ENCODE data around the gene COQ2.
"Not testable (repeated sequence)": the region's sequence is repeated elsewhere in the genome, so short reads cannot be mapped to it uniquely, and the experiment has no call there.

The COQ2 gene, protein sequence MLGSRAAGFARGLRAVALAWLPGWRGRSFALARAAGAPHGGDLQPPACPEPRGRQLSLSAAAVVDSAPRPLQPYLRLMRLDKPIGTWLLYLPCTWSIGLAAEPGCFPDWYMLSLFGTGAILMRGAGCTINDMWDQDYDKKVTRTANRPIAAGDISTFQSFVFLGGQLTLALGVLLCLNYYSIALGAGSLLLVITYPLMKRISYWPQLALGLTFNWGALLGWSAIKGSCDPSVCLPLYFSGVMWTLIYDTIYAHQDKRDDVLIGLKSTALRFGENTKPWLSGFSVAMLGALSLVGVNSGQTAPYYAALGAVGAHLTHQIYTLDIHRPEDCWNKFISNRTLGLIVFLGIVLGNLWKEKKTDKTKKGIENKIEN

DNA sequence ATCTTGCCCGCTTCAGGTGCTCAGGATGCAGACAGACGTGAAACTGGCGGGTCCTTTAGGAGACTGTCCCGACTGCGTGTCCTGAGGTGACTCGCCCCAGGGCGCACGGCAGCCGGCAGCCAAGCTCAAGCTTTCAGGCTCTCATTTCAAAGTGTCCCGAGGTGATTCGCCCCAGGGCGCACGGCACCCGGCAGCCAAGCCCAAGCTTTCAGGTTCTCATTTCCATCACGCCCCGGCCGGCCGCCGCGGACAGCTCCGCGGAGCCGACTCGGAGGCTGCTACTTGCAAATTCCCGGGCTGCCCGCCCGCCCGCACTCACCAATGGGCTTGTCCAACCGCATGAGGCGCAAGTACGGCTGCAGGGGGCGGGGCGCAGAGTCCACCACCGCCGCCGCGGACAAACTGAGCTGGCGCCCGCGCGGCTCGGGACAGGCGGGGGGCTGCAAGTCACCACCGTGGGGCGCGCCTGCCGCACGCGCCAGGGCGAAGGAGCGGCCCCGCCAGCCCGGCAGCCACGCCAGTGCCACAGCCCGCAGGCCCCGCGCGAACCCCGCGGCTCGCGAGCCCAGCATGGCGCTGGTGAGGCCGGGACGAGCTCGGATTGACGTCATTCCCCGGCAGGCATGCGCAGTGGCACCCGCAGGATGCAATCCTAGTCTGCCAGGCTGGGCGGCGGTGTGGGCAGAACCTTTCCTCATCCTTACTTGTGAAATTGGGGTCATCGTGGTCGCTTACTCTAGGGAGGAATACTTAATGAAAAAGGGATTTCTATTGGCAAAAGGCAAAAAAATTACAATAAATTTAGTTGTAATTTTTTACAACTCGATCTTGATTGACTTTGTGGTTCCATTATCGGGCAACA is at the start of gene COQ2:
COQ2 (minus strand) TSS at position 606 of the 862 bp plus-strand sequence; CDS start at position 572, 34 bp downstream.
- peak; percentile 99 for DNase-seq (ENCODE audit: low spot score)

- no peak for DNase-seq (ENCODE audit: low spot score)
These were observed 47.4 kb upstream of the COQ2 start for GRCh38 chr4:83331956-83332355.

DNA sequence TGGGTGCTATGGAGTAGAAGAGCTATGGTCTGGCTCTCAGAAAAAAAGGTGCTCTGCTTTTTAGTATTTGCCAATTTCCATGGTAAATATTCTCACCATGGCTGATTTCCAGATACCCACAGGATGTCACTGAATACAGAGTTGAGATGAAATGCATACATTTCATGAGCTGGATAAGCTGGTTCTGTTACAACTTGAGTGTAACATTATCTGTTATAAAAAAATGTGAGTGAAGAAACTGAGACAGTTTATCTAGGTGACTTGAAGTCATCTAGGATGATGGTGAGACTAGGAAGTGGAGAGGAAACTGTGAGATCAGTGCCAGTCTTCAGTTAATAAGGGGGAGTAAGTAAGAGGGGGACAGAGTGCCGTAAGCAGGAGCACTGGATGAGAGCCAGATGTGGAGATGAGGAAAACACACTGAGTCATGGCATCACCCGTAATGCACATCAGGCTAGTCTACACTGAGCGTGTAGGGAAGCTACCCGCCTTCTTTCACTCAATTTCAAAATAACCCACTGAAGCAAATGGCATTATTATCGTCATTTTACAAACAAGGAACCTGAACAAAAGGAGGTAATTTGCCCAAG is 45.0 kb upstream of the COQ2 start:
- peak; percentile 21 for DNase-seq (ENCODE audit: low spot score)

DNA sequence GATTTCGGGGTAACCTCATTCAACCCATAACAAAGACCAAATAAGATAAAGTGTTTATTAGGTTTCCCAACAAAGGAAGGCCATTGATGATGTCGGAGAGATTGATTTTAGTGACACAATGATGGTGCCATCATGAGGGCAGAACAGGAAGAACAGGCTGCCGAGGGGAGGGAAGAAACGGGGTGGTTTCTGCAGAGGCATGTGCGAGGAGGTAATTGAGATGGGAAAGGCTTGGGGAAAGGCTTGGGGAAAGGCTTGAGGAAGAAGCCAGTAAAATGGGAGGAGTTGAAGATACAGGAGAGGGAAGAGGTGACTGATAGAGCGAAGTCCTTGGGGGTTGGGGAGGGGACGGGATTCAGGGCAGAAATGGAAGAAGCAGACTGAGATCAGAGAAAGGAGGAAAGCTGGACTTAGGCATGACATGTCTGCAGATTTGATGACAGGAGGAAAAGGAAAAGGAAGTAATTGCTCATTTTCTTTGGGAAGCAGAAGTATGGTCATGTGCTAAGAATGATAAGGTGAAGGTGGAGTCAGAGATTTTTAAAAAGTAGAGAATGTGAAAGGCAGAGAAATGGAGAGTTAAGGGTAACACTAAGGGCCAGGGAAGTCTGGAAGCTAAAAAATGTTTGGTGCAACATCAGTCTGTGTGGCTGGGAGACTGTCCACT is 44.1 kb upstream of the COQ2 start:
- DNase-seq (ENCODE audit: low spot score), result peak; percentile 17

- no peak for DNase-seq (ENCODE audit: low spot score)
These were observed 41.9 kb upstream of the COQ2 start for GRCh38 chr4:83326546-83326945.

DNA sequence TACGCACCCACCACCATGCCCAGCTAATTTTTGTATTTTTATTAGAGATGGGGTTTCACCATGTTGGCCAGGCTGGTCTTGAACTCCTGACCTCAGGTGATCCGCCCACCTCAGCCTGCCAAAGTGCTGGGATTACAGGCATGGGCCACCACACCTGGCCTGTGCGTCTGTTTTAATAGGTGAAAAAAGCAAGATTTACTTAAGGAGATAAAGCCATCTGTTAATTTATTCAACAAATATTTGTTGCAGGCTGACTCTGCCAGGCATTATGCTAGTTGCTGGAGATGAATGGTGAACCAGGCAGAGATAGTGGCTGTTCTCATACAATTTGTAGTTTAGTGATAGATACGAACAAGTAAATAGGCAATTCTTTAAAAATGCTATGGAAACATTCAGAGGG is 40.7 kb upstream of the COQ2 start:
- not testable (repeated sequence) for DNase-seq (ENCODE audit: low spot score)

GRCh38 chr4:83323136-83323535 is 38.5 kb upstream of the COQ2 start:
- no peak for DNase-seq (ENCODE audit: low spot score)

- peak; percentile 83 for DNase-seq (ENCODE audit: low spot score)
These were observed 36.0 kb upstream of the COQ2 start for GRCh38 chr4:83320548-83320947.

DNA sequence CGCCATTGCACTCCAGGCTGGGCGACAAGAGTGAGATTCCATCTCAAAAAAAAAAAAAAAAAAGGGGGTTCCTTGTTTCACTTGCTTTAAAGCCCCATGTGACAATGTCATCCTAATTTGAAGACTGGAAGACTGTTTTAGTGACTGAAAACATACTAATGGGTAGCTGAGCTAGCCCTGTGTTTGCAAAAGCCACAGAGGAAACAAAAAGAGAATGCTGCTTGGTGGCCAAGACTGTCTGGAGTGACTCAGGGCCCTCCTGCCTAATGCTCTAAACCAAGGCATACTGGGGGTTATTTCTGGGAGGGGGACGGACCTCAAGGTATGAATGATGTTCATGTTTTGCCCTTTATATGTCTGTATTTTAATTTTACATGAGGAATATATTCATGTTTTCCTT is 34.1 kb upstream of the COQ2 start:
- no peak for DNase-seq (ENCODE audit: low spot score)

DNA sequence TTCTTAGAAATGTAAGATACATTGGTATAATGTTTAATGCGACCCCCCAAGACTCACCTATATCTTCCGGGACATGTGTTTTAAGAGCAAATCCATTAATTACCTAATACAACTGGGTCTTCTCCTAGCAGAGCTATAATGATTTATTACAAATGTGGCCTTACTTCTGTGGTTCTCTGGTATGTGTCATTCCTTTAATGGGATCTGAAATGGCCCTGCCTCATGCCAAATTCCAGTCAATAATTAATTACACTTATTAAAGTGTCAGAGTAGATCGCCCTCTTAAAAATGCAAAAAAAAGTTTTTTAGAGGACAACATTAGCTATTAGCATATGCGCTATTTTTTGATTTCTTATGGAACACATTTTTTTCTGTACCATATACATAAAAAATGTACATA is 33.1 kb upstream of the COQ2 start:
- no peak for DNase-seq (ENCODE audit: low spot score)

- no peak for DNase-seq (ENCODE audit: low spot score)
These were observed 32.0 kb upstream of the COQ2 start for GRCh38 chr4:83316459-83317165.

GRCh38 chr4:83315341-83315870 is 30.8 kb upstream of the COQ2 start:
- no peak for DNase-seq (ENCODE audit: low spot score)

DNA sequence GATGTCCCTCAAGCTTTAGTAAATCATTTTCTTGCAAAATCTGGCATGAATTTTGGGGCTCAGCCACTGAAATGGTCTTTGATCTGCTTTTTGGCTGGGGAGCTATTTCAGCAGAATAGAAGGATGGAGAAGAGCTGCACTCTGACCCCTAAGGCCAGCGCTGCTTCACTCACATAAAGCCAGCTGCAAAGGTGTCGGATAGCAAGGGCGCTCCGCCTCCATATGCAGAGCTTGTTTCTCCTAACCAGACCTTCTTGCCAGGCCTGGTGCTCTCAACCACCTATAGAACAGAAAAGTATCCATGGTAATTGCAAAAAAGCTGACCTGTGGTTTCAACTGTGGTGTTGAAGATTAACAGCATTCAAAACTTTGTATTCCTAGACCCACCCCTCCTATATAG is 24.1 kb upstream of the COQ2 start:
- DNase-seq (ENCODE audit: low spot score), result no peak

GRCh38 chr4:83307920-83308319 is 23.3 kb upstream of the COQ2 start:
- no peak for DNase-seq (ENCODE audit: low spot score)

- DNase-seq (ENCODE audit: low spot score), result no peak
These were observed 20.6 kb upstream of the COQ2 start for GRCh38 chr4:83305187-83305586.

DNA sequence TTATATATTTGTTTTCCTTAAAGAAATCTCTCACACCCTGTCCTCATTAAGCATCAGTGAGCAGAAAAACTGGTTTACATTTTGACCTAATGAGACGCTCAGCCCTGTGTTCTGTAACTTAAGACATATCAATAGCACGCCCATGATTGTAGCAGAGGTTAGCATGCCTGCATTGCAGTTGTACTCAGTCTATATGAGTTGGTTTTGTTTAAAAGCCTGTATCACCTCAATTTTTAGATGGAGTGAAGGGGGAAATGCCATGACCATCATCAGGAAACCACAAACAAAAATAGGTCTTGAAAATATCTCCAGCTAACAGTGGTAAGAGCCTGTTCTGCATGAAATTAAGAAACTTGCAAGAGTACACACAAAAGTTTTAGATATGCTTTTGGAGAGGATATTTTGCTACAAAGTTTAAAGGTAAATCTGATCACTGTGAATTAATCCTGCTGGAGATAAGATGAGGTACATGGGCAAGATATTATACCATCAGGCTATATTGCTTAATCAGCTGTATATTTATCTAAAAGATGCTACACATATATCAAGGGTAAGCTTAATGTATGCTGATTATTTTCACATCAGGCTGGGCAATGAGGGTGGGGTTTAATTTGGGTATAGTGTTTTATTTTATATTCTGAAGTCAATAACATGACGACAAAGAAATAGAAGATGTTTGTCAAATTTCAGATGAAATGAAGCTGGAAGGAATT is 13.1 kb upstream of the COQ2 start:
- no peak for DNase-seq (ENCODE audit: low spot score)

- no peak for DNase-seq (ENCODE audit: low spot score)
These were observed 8.9 kb upstream of the COQ2 start for GRCh38 chr4:83293305-83294046.

DNA sequence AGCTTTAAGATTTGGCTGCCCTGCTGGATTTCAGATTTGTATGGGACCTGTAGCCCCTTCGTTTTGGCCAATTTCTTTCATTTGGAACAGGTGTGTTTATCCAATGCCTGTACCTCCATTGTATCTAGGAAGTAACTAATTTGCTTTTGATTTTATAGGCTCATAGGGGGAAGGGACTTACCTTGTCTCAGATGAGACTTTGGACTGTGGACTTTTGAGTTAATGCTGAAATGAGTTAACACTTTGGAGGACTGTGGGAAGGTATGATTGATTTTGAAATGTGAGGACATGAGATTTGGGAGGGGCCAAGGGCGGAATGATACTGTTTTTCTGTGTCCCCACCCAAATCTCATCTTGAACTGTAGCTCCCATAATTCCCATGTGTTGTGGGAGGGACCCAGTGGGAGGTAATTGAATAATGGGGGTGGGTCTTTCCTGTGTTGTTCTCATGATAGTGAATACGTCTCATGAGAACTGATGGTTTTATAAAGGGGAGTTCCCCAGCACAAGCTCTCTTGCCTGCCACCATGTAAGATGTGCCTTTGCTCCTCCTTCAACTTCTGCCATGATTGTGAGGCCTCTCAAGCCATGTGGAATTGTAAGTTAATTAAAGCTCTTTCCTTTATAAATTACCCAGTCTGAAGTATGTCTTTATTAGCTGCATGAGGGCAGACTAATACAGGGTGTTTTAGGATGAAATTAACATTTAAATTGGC is 5.6 kb upstream of the COQ2 start:
- not testable (repeated sequence) for DNase-seq (ENCODE audit: low spot score)

- DNase-seq (ENCODE audit: low spot score), result not testable (repeated sequence)
These were observed 3.8 kb upstream of the COQ2 start for GRCh38 chr4:83288381-83288780.

Measured in AG20443 (cell line).